RWPE1 (cell line): ENCODE measurements around the gene DMPK.

Experiments used
- CTCF ChIA-PET: fragments of 350-600 bp; sonication (Branson Sonifier 250); formaldehyde crosslinking; extraction: SDS; loops from one replicate; lab custom pipeline; 2021; lab: Yijun Ruan, JAX
- POLR2A ChIA-PET: fragments of 400-600 bp; formaldehyde crosslinking; extraction: SDS; loops from one replicate; lab custom pipeline; 2020; ENCODE audit warnings: antibody characterized with exemption; ENCODE audit not compliant: low non-redundant PET; lab: Yijun Ruan, JAX
- DNase-seq: peaks from one replicate; pipeline ENCODE4 v3.0.0; 2012; ENCODE audit warnings: low spot score
- H3K27ac ChIP-seq: fragments of 450-650 bp; 2 replicates; pipeline ENCODE4 v1.5.1; 2017
- CTCF ChIP-seq: fragments of 450-650 bp; conservative IDR thresholded peaks from 2 replicates; pipeline ENCODE4 v1.5.1; 2017; ENCODE audit warnings: low read depth, mild to moderate bottlenecking

The DMPK gene

DNA sequence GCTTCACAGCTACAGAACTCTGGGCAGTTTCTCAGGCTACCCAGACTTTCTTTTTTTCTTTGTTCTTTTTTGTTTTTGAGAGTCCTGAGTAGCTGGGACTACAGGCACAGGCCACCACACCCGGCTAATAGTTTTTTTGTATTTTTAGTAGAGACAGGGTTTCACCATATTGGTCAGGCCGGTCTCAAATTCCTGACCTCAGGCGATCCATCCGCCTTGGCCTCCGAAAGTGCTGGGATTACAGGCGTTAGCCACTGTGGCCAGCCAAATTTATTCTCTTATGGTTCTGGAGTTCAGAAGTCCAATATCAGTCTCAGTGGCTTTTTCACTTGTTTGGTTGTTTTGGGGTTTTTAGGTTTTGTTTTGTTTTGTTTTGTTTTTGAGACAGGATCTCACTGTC is 36.7 kb downstream of the DMPK start:
- CTCF ChIA-PET, result interaction anchor here (0.6 kb wide), 1 partner anchor 324 kb away, joined by 4 read pairs; no protein-coding TSS in a partner anchor
- no peak for TF ChIP-seq CTCF
- DNase-seq, result no peak
- peak overlapping the region; percentile 36 for H3K27ac ChIP-seq
- POLR2A ChIA-PET, result no interaction called here

GRCh38 chr19:45742969-45743368 is 39.3 kb downstream of the DMPK start:
- CTCF ChIA-PET, result interaction anchor here (0.6 kb wide), 1 partner anchor 1818 kb away, joined by 4 read pairs; no protein-coding TSS in a partner anchor
- POLR2A ChIA-PET, result no interaction called here
- no peak overlapping the region for H3K27ac ChIP-seq

GRCh38 chr19:45739498-45740439 is 42.5 kb downstream of the DMPK start:
- H3K27ac ChIP-seq, result no peak overlapping the region
- ChIA-PET CTCF (interaction anchor here (0.5 to 0.6 kb wide), 2 partner anchors 143 to 575 kb away, joined by 3 to 5 read pairs; no protein-coding TSS in a partner anchor), POLR2A (no interaction called here)
- TF ChIP-seq CTCF, result no peak
- no peak for DNase-seq

More at GRCh38 chr19:45742969-45743368, 39.3 kb downstream of the DMPK start:
- TF ChIP-seq CTCF, result no peak
- DNase-seq, result no peak

- POLR2A ChIA-PET, result interaction anchor here (0.6 kb wide), 2 partner anchors 14 to 23 kb away, joined by 4 to 5 read pairs; no protein-coding TSS in a partner anchor
- CTCF ChIA-PET, result no interaction called here
- no peak for DNase-seq
- TF ChIP-seq CTCF, result no peak
- peak within 1 kb of the TSS; percentile 14; the same call in 1 of the 2 replicates for H3K27ac ChIP-seq
Measured at GRCh38 chr19:45733160-45733810, 49.0 kb downstream of the DMPK start, which contains the start of gene MEIOSIN. TSS of gene MEIOSIN (plus strand) at chr19:45733439. CDS start at chr19:45735377, 1,938 bp downstream.

GRCh38 chr19:45730368-45731288 is 51.7 kb downstream of the DMPK start, which contains the start of gene FBXO46:
TSS of gene FBXO46 (minus strand) at chr19:45730896. CDS start at chr19:45713495, 17,401 bp downstream.
- ChIA-PET CTCF (interaction anchor here (0.7 kb wide), 2 partner anchors 39 to 250 kb away, joined by 3 read pairs; partner anchors contain the start of gene SIX5), POLR2A (interaction anchor here (0.6 to 1.3 kb wide), 2 partner anchors 34 to 38 kb away, joined by 5 read pairs; partner anchors contain the start of gene SIX5)

More at GRCh38 chr19:45730368-45731288, 51.7 kb downstream of the DMPK start, which contains the start of gene FBXO46:
- peak; percentile 96 for DNase-seq
- H3K27ac ChIP-seq, result peak within 1 kb of the TSS; percentile 86
- TF ChIP-seq CTCF, result no peak
